ENCODE measurements around the gene TSC1. TPM values are rescaled to one million over a fixed set of nuclear protein-coding genes. Genes with fewer than 3 reads are reported as not detected.

Gene TSC1
- total and polyA plus RNA-seq, 2 experiments from 2014 or later = 23.7 to 48.0 TPM

DNA sequence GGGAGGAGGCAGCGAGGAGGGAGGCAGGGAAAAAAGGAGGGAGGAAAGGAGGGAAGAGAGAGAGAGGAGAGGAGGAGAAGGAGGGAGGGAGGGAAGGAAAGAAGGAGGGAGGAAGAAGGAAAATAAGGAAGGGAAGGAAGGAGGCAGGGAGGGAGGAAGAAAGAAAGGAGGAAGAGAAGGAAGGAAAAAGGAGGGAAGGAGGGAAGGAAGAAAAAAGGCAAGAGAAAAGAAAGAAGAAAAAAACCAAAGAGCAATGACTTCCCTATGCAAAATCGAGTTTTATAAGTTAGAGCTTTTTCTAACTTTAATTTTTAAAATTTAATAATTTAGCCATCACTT lies 33.7 kb upstream of the TSC1 start:
- Histone ChIP-seq H3K27ac (ENCODE audit: low read depth) (no peak overlapping the region), H2AFZ (no peak overlapping the region), H3K27me3 (ENCODE audit: insufficient read depth) (peaks cover 22% of the 10 kb centered on the region), H3K79me2 (replicated peaks; ENCODE audit: insufficient read depth) (no peaks in the 10 kb centered on the region), H3K4me1 (ENCODE audit: insufficient read depth) (peaks cover 11% of the 10 kb centered on the region; the same call in 1 of the 2 replicates), H3F3A (replicated peaks; ENCODE audit: low read depth) (no peaks in the 10 kb centered on the region), H3K36me3 (ENCODE audit: insufficient read depth) (no peaks in the 10 kb centered on the region), H3K9me2 (ENCODE audit: insufficient read depth) (no peaks in the 10 kb centered on the region), H3K4me3 (peak overlapping the region; percentile 46), H3K4me2 (peak overlapping the region; percentile 80), H4K20me1 (replicated peaks; ENCODE audit: insufficient read depth) (0 out of 2 replicates have a peak, but pooled peaks cover 3% of the 10 kb centered on the region)
- Mint-ChIP-seq H3K4me1 (peaks cover 15% of the 10 kb centered on the region), H3K4me3 (peak overlapping the region; percentile 51; the same call in 2 of the 3 replicates), H3K36me3 (ENCODE audit: low read depth) (no peaks in the 10 kb centered on the region), H3K27ac (no peak overlapping the region), H3K27me3 (ENCODE audit: insufficient read depth, low read depth, poor library complexity) (peaks cover 26% of the 10 kb centered on the region), H3K9me3 (no peaks in the 10 kb centered on the region; the same call in 2 of the 3 replicates)
- TF ChIP-seq POLR2AphosphoS5 (IDR thresholded peaks at IDR 0.05; ENCODE audit: low read depth) (no peak), CREB1 (CRISPR knock-in tag; IDR thresholded peaks at IDR 0.05; ENCODE audit: low read depth) (no peak), ZNF331 (CRISPR knock-in tag; IDR thresholded peaks at IDR 0.05; ENCODE audit: low read depth) (no peak), ZNF114 (CRISPR knock-in tag; IDR thresholded peaks at IDR 0.05) (no peak), EZH2 (IDR thresholded peaks at IDR 0.05; ENCODE audit: low read depth, unreplicated experiment) (no peak), ETS1 (IDR thresholded peaks at IDR 0.05) (no peak), NANOG (IDR thresholded peaks at IDR 0.05; ENCODE audit: borderline replicate concordance) (no peak)
- ATAC-seq (no peak), DNase-seq (ENCODE audit: low spot score) (no peak)

- Histone ChIP-seq H3K27ac (ENCODE audit: low read depth) (no peak overlapping the region), H3K4me2 (no peak overlapping the region), H3K27me3 (ENCODE audit: insufficient read depth) (peaks cover 24% of the 10 kb centered on the region), H3K4me3 (no peak overlapping the region), H4K20me1 (replicated peaks; ENCODE audit: insufficient read depth) (0 out of 2 replicates have a peak, but pooled peaks cover 3% of the 10 kb centered on the region), H3K79me2 (replicated peaks; ENCODE audit: insufficient read depth) (no peaks in the 10 kb centered on the region), H3K36me3 (ENCODE audit: insufficient read depth) (no peaks in the 10 kb centered on the region), H2AFZ (no peak overlapping the region), H3K9me2 (ENCODE audit: insufficient read depth) (no peaks in the 10 kb centered on the region), H3K4me1 (ENCODE audit: insufficient read depth) (peaks cover 11% of the 10 kb centered on the region; the same call in 1 of the 2 replicates), H3F3A (replicated peaks; ENCODE audit: low read depth) (no peaks in the 10 kb centered on the region)
- Mint-ChIP-seq H3K36me3 (ENCODE audit: low read depth) (no peaks in the 10 kb centered on the region), H3K27me3 (ENCODE audit: insufficient read depth, low read depth, poor library complexity) (peaks cover 31% of the 10 kb centered on the region), H3K4me3 (no peak overlapping the region), H3K4me1 (peaks cover 15% of the 10 kb centered on the region), H3K9me3 (no peaks in the 10 kb centered on the region; the same call in 2 of the 3 replicates), H3K27ac (no peak overlapping the region)
- no peak for DNase-seq (ENCODE audit: low spot score)
- no peak for ATAC-seq
- TF ChIP-seq STAT1 (IDR thresholded peaks at IDR 0.05; ENCODE audit: unreplicated experiment) (no peak), EZH2 (IDR thresholded peaks at IDR 0.05; ENCODE audit: low read depth, unreplicated experiment) (no peak), ETS1 (IDR thresholded peaks at IDR 0.05) (no peak), ZNF114 (CRISPR knock-in tag; IDR thresholded peaks at IDR 0.05) (no peak)
- TF ChIP-seq, protein P1, sequence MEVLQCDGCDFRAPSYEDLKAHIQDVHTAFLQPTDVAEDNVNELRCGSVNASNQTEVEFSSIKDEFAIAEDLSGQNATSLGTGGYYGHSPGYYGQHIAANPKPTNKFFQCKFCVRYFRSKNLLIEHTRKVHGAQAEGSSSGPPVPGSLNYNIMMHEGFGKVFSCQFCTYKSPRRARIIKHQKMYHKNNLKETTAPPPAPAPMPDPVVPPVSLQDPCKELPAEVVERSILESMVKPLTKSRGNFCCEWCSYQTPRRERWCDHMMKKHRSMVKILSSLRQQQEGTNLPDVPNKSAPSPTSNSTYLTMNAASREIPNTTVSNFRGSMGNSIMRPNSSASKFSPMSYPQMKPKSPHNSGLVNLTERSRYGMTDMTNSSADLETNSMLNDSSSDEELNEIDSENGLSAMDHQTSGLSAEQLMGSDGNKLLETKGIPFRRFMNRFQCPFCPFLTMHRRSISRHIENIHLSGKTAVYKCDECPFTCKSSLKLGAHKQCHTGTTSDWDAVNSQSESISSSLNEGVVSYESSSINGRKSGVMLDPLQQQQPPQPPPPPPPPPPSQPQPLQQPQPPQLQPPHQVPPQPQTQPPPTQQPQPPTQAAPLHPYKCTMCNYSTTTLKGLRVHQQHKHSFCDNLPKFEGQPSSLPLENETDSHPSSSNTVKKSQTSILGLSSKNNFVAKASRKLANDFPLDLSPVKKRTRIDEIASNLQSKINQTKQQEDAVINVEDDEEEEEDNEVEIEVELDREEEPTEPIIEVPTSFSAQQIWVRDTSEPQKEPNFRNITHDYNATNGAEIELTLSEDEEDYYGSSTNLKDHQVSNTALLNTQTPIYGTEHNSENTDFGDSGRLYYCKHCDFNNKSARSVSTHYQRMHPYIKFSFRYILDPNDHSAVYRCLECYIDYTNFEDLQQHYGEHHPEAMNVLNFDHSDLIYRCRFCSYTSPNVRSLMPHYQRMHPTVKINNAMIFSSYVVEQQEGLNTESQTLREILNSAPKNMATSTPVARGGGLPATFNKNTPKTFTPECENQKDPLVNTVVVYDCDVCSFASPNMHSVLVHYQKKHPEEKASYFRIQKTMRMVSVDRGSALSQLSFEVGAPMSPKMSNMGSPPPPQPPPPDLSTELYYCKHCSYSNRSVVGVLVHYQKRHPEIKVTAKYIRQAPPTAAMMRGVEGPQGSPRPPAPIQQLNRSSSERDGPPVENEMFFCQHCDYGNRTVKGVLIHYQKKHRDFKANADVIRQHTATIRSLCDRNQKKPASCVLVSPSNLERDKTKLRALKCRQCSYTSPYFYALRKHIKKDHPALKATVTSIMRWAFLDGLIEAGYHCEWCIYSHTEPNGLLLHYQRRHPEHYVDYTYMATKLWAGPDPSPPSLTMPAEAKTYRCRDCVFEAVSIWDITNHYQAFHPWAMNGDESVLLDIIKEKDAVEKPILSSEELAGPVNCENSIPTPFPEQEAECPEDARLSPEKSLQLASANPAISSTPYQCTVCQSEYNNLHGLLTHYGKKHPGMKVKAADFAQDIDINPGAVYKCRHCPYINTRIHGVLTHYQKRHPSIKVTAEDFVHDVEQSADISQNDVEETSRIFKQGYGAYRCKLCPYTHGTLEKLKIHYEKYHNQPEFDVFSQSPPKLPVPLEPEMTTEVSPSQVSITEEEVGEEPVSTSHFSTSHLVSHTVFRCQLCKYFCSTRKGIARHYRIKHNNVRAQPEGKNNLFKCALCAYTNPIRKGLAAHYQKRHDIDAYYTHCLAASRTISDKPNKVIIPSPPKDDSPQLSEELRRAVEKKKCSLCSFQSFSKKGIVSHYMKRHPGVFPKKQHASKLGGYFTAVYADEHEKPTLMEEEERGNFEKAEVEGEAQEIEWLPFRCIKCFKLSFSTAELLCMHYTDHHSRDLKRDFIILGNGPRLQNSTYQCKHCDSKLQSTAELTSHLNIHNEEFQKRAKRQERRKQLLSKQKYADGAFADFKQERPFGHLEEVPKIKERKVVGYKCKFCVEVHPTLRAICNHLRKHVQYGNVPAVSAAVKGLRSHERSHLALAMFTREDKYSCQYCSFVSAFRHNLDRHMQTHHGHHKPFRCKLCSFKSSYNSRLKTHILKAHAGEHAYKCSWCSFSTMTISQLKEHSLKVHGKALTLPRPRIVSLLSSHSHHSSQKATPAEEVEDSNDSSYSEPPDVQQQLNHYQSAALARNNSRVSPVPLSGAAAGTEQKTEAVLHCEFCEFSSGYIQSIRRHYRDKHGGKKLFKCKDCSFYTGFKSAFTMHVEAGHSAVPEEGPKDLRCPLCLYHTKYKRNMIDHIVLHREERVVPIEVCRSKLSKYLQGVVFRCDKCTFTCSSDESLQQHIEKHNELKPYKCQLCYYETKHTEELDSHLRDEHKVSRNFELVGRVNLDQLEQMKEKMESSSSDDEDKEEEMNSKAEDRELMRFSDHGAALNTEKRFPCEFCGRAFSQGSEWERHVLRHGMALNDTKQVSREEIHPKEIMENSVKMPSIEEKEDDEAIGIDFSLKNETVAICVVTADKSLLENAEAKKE (CRISPR knock-in tag; IDR thresholded peaks at IDR 0.05) = no peak
Measured at GRCh38 chr9:132976571-132976970, 32.2 kb upstream of the TSC1 start.

Measured in GM23338 (cell line).